ENCODE results near the gene BTN2A1.
A peak's percentile ranks its signal among the peaks of the same experiment; 100 is the strongest.
"Not testable (repeated sequence)": the region's sequence is repeated elsewhere in the genome, so short reads cannot be mapped to it uniquely, and the experiment has no call there.

The BTN2A1 gene

DNA sequence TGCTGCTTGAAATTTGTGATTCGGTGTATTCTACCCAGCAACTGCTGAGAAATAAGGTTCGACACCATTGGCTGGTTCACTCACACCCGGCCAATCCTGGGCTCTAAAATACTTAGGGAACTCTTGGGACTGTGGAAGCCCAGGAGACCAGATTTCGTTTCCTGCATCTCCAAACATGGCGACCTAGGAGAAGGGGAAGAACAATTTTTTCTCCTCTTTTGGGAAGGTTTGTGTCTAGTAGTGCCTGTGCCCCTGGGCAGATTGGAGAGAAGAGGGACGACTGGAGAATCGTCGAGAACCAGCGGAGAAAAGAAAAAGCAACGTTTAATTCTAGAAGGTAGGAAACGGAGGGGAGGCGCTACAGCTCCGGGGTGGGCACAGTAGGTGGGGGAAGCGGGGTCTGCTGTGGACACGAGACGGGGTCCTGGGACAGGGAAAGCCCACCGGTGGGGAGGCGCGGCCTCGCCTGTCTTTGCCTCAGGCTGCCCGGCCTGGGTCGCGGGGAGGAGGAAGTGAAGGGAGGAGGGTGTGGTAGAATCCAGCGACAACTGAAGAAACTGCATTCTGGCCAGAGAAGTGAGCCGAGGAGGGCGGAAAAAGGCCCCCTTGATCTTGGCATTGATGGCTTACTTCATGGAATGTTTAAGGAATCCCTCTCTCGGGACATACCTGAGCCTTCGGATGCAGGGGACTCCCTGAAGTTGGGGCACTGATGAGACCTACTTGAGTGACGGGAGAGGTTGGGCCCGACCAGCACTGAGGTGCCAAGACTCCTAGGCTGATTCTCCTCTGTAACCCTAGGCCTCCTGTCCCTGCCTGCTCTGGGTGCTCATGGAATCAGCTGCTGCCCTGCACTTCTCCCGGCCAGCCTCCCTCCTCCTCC lies at the start of gene BTN2A1:
TSS of gene BTN2A1 (plus strand) at position 150 of the 883 bp plus-strand sequence. CDS start at position 832, 682 bp downstream.
- peak in 1 of 2 donors; percentile 54 for DNase-seq (ENCODE audit: low read depth in 2 of 2)

GRCh38 chr6:26408828-26409730 lies 48.7 kb upstream of the BTN2A1 start:
- no peak for DNase-seq (ENCODE audit: low read depth in 2 of 2)

- no peak for DNase-seq (ENCODE audit: low read depth in 2 of 2)
Measured at GRCh38 chr6:26411751-26412150, 46.0 kb upstream of the BTN2A1 start.

GRCh38 chr6:26412228-26412627 lies 45.5 kb upstream of the BTN2A1 start:
- DNase-seq (ENCODE audit: low read depth in 2 of 2) = no peak

- DNase-seq (ENCODE audit: low read depth in 2 of 2) = no peak
Measured at GRCh38 chr6:26412954-26413353, 44.8 kb upstream of the BTN2A1 start.

GRCh38 chr6:26414281-26414680 lies 43.5 kb upstream of the BTN2A1 start:
- DNase-seq (ENCODE audit: low read depth in 2 of 2) = no peak

GRCh38 chr6:26415036-26415614 lies 42.6 kb upstream of the BTN2A1 start:
- no peak for DNase-seq (ENCODE audit: low read depth in 2 of 2)

DNA sequence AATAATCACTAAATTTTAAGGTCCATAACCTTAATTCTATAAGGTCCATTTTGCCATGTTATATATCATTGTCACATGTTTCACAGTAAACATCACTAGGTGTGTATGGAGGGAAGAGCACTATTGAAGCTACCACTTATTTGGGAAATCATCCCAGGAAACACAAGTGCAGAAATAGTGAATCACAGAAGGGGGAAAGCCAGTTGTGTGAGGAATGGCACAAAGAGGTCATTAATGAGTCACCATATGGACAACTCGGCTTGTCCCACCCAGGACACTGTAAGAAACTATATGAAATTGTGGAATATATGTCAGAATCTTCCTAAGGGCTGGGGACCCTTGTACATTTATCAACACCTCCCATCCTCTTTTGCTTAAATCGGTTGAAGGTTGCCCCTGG lies 42.0 kb upstream of the BTN2A1 start:
- no peak for DNase-seq (ENCODE audit: low read depth in 2 of 2)

DNA sequence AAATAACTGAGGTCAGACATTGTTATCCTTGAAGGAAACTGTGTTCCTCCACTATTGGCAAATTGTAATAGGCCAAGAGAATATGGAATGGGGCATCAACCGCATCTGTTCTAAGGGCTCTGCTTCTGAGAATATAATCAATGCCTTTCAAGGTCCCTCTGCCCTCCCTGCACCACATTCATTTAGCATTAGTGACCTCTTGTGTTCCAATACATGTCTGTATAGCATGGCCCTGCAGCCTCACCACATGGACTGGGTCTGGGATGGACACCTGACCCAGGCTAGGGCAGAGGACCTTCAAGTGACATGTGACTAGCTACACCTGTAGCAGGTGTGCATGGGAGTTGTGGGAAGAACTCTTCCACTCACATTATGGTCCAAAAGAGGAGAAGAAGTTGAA lies 41.5 kb upstream of the BTN2A1 start:
- no peak for DNase-seq (ENCODE audit: low read depth in 2 of 2)

GRCh38 chr6:26418077-26418476 lies 39.7 kb upstream of the BTN2A1 start:
- not testable (repeated sequence) for DNase-seq (ENCODE audit: low read depth in 2 of 2)

GRCh38 chr6:26418795-26419194 lies 39.0 kb upstream of the BTN2A1 start:
- not testable (repeated sequence) for DNase-seq (ENCODE audit: low read depth in 2 of 2)

GRCh38 chr6:26420688-26421171 lies 37.0 kb upstream of the BTN2A1 start:
- no peak for DNase-seq (ENCODE audit: low read depth in 2 of 2)

- no peak for DNase-seq (ENCODE audit: low read depth in 2 of 2)
Measured at GRCh38 chr6:26421259-26422144, 36.3 kb upstream of the BTN2A1 start.

- no peak for DNase-seq (ENCODE audit: low read depth in 2 of 2)
Measured at GRCh38 chr6:26422329-26422728, 35.4 kb upstream of the BTN2A1 start.

- DNase-seq (ENCODE audit: low read depth in 2 of 2) = no peak
Measured at GRCh38 chr6:26426691-26427450, 30.9 kb upstream of the BTN2A1 start.

DNA sequence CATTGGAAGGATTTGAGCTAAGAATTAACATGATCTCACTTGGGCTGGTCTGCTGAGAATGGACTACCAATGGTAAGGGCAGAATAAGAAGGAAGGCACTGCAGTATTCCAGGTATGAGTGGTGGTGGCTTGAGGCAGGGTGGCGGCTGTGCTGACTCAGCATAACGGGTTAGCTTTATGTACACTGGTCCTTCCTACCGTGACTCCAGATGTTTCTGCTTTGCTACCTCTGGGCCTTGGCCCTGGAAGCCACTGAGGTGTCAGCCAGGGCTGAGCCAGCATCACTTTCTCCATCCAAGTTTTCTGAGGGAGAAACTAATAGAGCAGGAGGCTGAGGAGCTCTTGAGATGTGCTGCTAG lies 30.3 kb upstream of the BTN2A1 start:
- DNase-seq (ENCODE audit: low read depth in 2 of 2) = no peak

- DNase-seq (ENCODE audit: low read depth in 2 of 2) = no peak
Measured at GRCh38 chr6:26428206-26428605, 29.5 kb upstream of the BTN2A1 start.

DNA sequence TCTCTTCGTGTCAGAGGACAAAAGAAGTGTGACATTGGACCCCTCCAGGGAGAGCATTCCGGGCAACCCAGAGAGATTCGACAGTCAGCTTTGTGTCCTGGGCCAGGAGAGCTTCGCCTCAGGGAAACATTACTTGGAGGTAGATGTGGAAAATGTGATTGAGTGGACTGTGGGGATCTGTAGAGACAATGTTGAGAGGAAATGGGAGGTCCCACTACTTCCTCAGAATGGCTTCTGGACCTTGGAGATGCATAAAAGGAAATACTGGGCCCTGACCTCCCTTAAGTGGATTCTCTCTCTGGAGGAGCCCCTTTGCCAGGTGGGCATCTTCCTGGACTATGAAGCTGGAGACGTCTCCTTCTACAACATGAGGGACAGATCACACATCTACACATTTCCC lies 27.0 kb upstream of the BTN2A1 start:
- no peak for DNase-seq (ENCODE audit: low read depth in 2 of 2)

DNA sequence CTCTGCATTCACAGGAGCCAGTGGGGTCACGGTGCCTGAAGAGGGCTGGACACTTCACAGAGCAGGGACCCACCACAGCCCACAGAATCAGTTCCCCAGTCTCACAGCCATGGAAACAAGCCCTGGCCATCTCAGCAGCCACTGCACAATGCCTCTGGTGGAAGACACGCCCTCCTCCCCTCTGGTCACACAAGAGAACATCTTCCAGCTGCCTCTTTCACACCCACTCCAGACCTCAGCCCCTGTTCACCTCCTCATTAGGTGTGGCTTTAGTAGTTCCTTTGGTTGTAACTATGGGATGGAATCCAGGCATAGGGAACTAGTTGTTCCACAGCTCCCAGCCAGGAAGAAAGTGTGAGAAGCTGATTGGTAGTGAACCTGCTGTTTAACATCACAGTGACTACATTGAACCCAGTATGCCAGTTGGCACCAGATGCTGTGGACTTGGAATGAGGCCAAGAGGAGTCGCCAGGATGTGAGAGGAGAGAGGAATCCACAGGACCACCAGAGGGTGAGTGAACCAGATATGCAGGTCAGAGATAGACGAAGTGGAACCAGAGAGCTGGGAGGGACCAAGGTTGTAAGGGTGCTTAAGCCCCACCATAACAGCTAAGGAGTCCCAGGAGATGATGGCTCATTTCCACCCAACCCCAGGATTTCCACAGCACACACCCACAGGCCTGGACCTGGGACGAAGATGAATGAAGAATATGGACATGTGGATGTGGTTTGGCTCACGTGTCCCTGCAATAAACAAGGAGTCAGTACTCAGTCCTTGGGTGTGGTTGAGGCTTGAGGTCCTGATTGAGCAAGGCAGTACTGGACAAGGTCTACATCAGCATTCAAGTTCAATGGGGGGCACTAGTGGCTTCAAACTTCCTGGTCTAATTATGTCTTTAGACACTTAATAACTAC lies 26.2 kb upstream of the BTN2A1 start:
- no peak for DNase-seq (ENCODE audit: low read depth in 2 of 2)

Measured in activated CD8-positive, alpha-beta memory T cell treated with anti-CD3 and anti-CD28 coated beads for 4 hours (primary cell).